GM23248 (cell line): ENCODE data around the gene KRTAP16-1. TPM values are rescaled to one million over a fixed set of nuclear protein-coding genes. Genes with fewer than 3 reads are reported as not detected.
"Not testable (repeated sequence)": the region's sequence is repeated elsewhere in the genome, so short reads cannot be mapped to it uniquely, and the experiment has no call there.

ENCODE experiments used
- DNase-seq: peaks from one replicate; pipeline ENCODE4 v3.0.0-alpha.2; 2015
- H2AFZ ChIP-seq: fragments of 200-600 bp; sonication (generic); 2 replicates; pipeline ENCODE4 v1.6.1; 2016; ENCODE audit warnings: antibody characterized with exemption
- H3F3A ChIP-seq: fragments of 200-600 bp; sonication (generic); 2 replicates; pipeline ENCODE4 v1.6.1; 2016; ENCODE audit warnings: mild to moderate bottlenecking, antibody characterized with exemption, mixed run types; ENCODE audit not compliant: insufficient read depth
- H3K27ac ChIP-seq: fragments of 200-600 bp; sonication (generic); 2 replicates; pipeline ENCODE4 v1.5.1; 2016; ENCODE audit warnings: mild to moderate bottlenecking
- H3K27me3 ChIP-seq: fragments of 200-600 bp; sonication (generic); replicated peaks from 2 replicates; pipeline ENCODE4 v1.6.1; 2016; ENCODE audit warnings: mild to moderate bottlenecking; ENCODE audit not compliant: insufficient read depth
- H3K36me3 ChIP-seq: fragments of 200-600 bp; sonication (generic); 2 replicates; pipeline ENCODE4 v1.6.1; 2016; ENCODE audit warnings: low read depth, mild to moderate bottlenecking
- H3K4me1 ChIP-seq: fragments of 200-600 bp; sonication (generic); 2 replicates; pipeline ENCODE4 v1.6.1; 2016; ENCODE audit warnings: mild to moderate bottlenecking; ENCODE audit not compliant: insufficient read depth
- H3K4me2 ChIP-seq: fragments of 200-600 bp; sonication (generic); one replicate; pipeline ENCODE4 v1.6.1; 2016; ENCODE audit warnings: mild to moderate bottlenecking; ENCODE audit not compliant: unreplicated experiment
- H3K4me3 ChIP-seq: fragments of 200-600 bp; sonication (generic); 2 replicates; pipeline ENCODE4 v1.5.1; 2016; ENCODE audit warnings: mild to moderate bottlenecking
- H3K79me2 ChIP-seq: fragments of 200-600 bp; sonication (generic); 2 replicates; pipeline ENCODE4 v1.6.1; 2016; ENCODE audit warnings: mild to moderate bottlenecking; ENCODE audit not compliant: insufficient read depth
- H3K9ac ChIP-seq: fragments of 200-600 bp; sonication (generic); 2 replicates; pipeline ENCODE4 v1.6.1; 2016; ENCODE audit warnings: mild to moderate bottlenecking
- H3K9me2 ChIP-seq: fragments of 200-600 bp; sonication (generic); 2 replicates; pipeline ENCODE4 v1.6.1; 2016; ENCODE audit warnings: mixed run types, mild to moderate bottlenecking, moderate library complexity; ENCODE audit not compliant: insufficient read depth
- H3K9me3 ChIP-seq: fragments of 200-600 bp; sonication (generic); one replicate; pipeline ENCODE4 v1.6.1; 2017; ENCODE audit warnings: low read depth
- H4K20me1 ChIP-seq: fragments of 200-600 bp; sonication (generic); 2 replicates; pipeline ENCODE4 v1.6.0; 2016; ENCODE audit not compliant: insufficient read depth
- EZH2 ChIP-seq: fragments of 200-600 bp; sonication (generic); IDR thresholded peaks from 2 replicates; pipeline ENCODE4 v1.6.1; 2018; ENCODE audit warnings: antibody characterized with exemption, mild to moderate bottlenecking; ENCODE audit not compliant: insufficient read depth, poor library complexity, severe bottlenecking
- EZH2phosphoT487 ChIP-seq: fragments of 200-600 bp; sonication (generic); IDR thresholded peaks from 2 replicates; pipeline ENCODE4 v1.6.1; 2018; ENCODE audit warnings: antibody characterized with exemption, moderate library complexity, mild to moderate bottlenecking, low read depth; ENCODE audit not compliant: insufficient read depth
- WGBS, 2 experiments: methylation state at CpG; one replicate each; pipeline ENCODE4 v1.1.6; 2015 to 2017; ENCODE audit warnings: low lambda C conversion rate in 2 of 2, low coverage in 1 of 2; ENCODE audit errors: missing lambda C conversion rate in 2 of 2; 5-methylcytosine and 5-hydroxymethylcytosine counted together
- in situ Hi-C: fragments of 300-500 bp; cut with MboI; formaldehyde crosslinking; loops from 2 replicates; pipeline ENCODE4 v1.15.0; 2020
- polyA plus RNA-seq: library from polyadenylated mRNA; unstranded; fragments of >200 nt; fragmentation: Nextera tagmentation; extraction: Ambion mirVana; gene quantifications from 2 replicates; pipeline ENCODE4 v1.2.1, GENCODE V29; 2016
- total RNA-seq: library from RNA; depleted of rRNA; stranded (reverse); fragments of >200 nt; shearing (Covaris generic); gene quantifications from 2 replicates; pipeline ENCODE4 v1.2.3, GENCODE V29; 2014; rRNA removed

The KRTAP16-1 gene
- not detected in 2 replicates for total RNA-seq
- polyA plus RNA-seq: not detected in 2 replicates

GRCh38 chr17:41308918-41309359 is at the start of gene KRTAP16-1:
KRTAP16-1 (minus strand) TSS chr17:41309309; CDS start chr17:41309253, 56 bp downstream.
- Histone ChIP-seq H2AFZ (peak within 1 kb of the TSS; percentile 28; the same call in 1 of the 2 replicates), H3K4me3 (no peak within 1 kb of the TSS), H3F3A (no peaks in the 10 kb centered on the region), H4K20me1 (no peaks in the 10 kb centered on the region), H3K27me3 (no peaks in the 10 kb centered on the region), H3K4me2 (no peak within 1 kb of the TSS), H3K9ac (no peak within 1 kb of the TSS), H3K9me2 (peaks cover 3% of the 10 kb centered on the region; the same call in 1 of the 2 replicates), H3K4me1 (no peaks in the 10 kb centered on the region), H3K36me3 (no peaks in the 10 kb centered on the region), H3K9me3 (no peaks in the 10 kb centered on the region), H3K79me2 (no peaks in the 10 kb centered on the region), H3K27ac (no peak within 1 kb of the TSS)
- no peak for TF ChIP-seq EZH2
- no peak for TF ChIP-seq EZH2phosphoT487
- 75 to 80% methylated on average over 7 of the region's 7 CpGs for WGBS, 2 experiments
- in situ Hi-C loops: no loop called here
- no peak for DNase-seq

GRCh38 chr17:41354536-41354935 is 45.4 kb upstream of the KRTAP16-1 start:
- WGBS, 2 experiments: 94% methylated on average over 4 of the region's 4 CpGs
- in situ Hi-C loops: no loop called here

DNA sequence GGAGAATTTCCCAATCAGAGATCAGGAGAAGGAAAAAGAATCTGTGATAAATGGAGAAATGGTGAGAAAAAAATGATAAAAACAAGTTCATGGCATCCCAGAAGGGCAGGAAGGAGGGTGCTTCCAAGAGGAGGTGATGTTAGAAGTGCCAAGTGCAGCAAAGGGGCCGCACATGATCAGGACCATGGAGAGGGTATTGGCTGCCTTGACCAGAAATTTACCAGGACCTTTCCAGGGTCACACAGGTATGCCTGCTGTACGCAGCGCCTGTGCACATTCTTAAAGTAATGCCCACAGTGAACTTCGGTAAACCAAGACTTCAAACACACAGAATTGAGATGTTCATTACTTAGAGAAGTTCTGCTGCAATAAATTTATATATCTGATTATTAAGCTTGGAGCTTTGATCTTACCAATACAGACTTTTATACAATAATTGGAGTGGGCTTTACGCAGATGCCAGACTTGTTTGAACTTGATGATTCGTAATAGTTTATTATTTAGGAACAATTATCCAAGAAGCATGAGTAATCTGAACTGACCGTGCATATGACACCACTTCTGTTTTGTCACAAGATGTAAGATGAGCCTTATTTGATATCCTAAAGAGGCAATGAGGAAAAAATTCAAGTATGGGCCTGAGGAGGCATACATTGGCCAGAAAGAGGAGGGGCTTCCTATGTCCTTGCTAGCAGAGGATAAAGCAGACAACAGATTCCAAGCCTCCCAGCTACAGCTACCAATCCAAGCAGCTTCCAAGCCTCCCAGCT is 43.7 kb upstream of the KRTAP16-1 start:
- Histone ChIP-seq H3K27me3 (no peaks in the 10 kb centered on the region), H4K20me1 (no peaks in the 10 kb centered on the region), H3K4me1 (no peaks in the 10 kb centered on the region), H3K4me2 (no peak overlapping the region), H3K4me3 (no peak overlapping the region), H3K9ac (no peak overlapping the region), H3K9me2 (no peaks in the 10 kb centered on the region), H3K79me2 (no peaks in the 10 kb centered on the region), H3K9me3 (no peaks in the 10 kb centered on the region), H3K36me3 (no peaks in the 10 kb centered on the region), H2AFZ (no peak overlapping the region), H3F3A (no peaks in the 10 kb centered on the region), H3K27ac (no peak overlapping the region)
- TF ChIP-seq EZH2phosphoT487: no peak
- no peak for TF ChIP-seq EZH2
- in situ Hi-C loops: no loop called here
- WGBS, 2 experiments: 46 to 56% methylated on average over 7 of the region's 7 CpGs
- DNase-seq: peak; percentile 28

More at GRCh38 chr17:41354536-41354935, 45.4 kb upstream of the KRTAP16-1 start:
- no peak for DNase-seq
- H3K27ac ChIP-seq: no peak overlapping the region
- no peaks in the 10 kb centered on the region for H3F3A ChIP-seq
- no peak overlapping the region for H2AFZ ChIP-seq
- no peaks in the 10 kb centered on the region for H3K4me1 ChIP-seq
- no peak overlapping the region for H3K4me2 ChIP-seq
- no peaks in the 10 kb centered on the region for H3K9me2 ChIP-seq
- no peaks in the 10 kb centered on the region for H3K9me3 ChIP-seq
- no peak overlapping the region for H3K9ac ChIP-seq
- H3K79me2 ChIP-seq: no peaks in the 10 kb centered on the region
- TF ChIP-seq EZH2phosphoT487: no peak
- TF ChIP-seq EZH2: no peak
- no peaks in the 10 kb centered on the region for H3K27me3 ChIP-seq
- H4K20me1 ChIP-seq: no peaks in the 10 kb centered on the region
- H3K4me3 ChIP-seq: no peak overlapping the region
- H3K36me3 ChIP-seq: no peaks in the 10 kb centered on the region

GRCh38 chr17:41351177-41351576 is 42.1 kb upstream of the KRTAP16-1 start:
- H3F3A ChIP-seq: no peaks in the 10 kb centered on the region
- TF ChIP-seq EZH2phosphoT487 (no peak), EZH2 (no peak)

GRCh38 chr17:41350381-41350878 is 41.3 kb upstream of the KRTAP16-1 start, which contains the start of gene KRT33A:
KRT33A (minus strand) TSS chr17:41350828; CDS start chr17:41350767, 61 bp downstream.
- H3K9ac ChIP-seq, H3K36me3 ChIP-seq, H3F3A ChIP-seq, H3K4me2 ChIP-seq, H3K4me1 ChIP-seq, H2AFZ ChIP-seq, DNase-seq, H3K27me3 ChIP-seq, H3K9me2 ChIP-seq, H3K9me3 ChIP-seq, H3K79me2 ChIP-seq, in situ Hi-C loops, H3K4me3 ChIP-seq, H4K20me1 ChIP-seq, H3K27ac ChIP-seq: not testable (repeated sequence)
- WGBS, 2 experiments: 87 to 89% methylated on average over 16 of the region's 16 CpGs

More at GRCh38 chr17:41351177-41351576, 42.1 kb upstream of the KRTAP16-1 start:
- H3K4me1 ChIP-seq: no peaks in the 10 kb centered on the region
- H3K9me3 ChIP-seq: no peaks in the 10 kb centered on the region
- H3K4me2 ChIP-seq: no peak overlapping the region
- no peak overlapping the region for H3K9ac ChIP-seq
- H3K79me2 ChIP-seq: no peaks in the 10 kb centered on the region
- in situ Hi-C loops: no loop called here
- H3K4me3 ChIP-seq: no peak overlapping the region
- H3K36me3 ChIP-seq: no peaks in the 10 kb centered on the region
- no peak overlapping the region for H2AFZ ChIP-seq
- H3K27me3 ChIP-seq: no peaks in the 10 kb centered on the region
- H3K9me2 ChIP-seq: no peaks in the 10 kb centered on the region
- DNase-seq: no peak
- no peaks in the 10 kb centered on the region for H4K20me1 ChIP-seq
- H3K27ac ChIP-seq: no peak overlapping the region
- WGBS, 2 experiments: 55 to 60% methylated on average over 2 of the region's 2 CpGs
